ENCODE data around the gene ZNF74.

ZNF74 gene

DNA sequence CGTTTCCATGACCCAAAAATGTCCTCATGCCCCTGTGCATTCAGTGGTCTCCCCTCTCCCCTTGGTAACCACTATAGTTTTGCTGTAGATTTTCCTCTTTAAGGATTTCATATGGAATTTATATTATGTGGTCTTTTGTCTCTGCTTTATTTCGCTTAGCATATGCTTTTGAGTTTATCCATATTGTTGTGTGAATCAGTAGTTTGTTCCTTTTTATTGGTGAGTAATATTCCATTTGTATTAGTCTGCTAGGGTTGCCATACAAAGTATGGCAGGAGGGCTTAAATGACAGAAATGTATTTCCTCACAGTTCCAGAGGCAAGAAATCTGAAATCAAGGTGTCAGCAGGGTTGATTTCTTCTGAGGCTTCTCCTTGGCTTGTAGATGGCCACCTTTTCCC, 3.5 kb downstream of the ZNF74 start:
- TF ChIP-seq POLR2AphosphoS5 (IDR thresholded peaks at IDR 0.05; ENCODE audit: low read depth, low read length) = no peak

DNA sequence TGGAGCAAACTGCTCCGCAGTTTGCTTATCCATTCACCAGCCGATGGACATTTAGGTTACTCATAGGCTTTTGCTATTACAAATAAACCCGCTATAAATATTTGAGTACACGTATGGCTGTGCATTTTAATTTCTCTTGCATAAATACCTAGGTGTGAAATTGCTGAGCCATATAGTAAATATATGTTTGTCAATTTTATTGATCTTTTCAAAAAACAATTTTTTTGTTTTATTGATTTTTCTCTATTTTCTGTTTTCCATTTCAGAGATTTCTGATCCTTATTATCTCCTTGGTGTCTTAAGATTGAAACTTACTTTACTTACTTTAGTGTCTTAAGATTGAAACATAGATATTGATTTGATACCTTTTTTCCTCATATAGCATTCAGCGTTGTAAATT, 4.5 kb downstream of the ZNF74 start:
- TF ChIP-seq SIN3A (IDR thresholded peaks at IDR 0.05; ENCODE audit: borderline replicate concordance, insufficient read depth, low read length) (no peak), POLR2AphosphoS5 (IDR thresholded peaks at IDR 0.05; ENCODE audit: low read depth, low read length) (no peak), FOXP2 (optimal IDR thresholded peaks at IDR 0.05; ENCODE audit: borderline replicate concordance, extremely low read depth, extremely low read length, insufficient read depth) (no peak), TAF1 (IDR thresholded peaks at IDR 0.05; ENCODE audit: borderline replicate concordance, insufficient read depth, low read length) (no peak)
- TF ChIP-seq, protein P1, sequence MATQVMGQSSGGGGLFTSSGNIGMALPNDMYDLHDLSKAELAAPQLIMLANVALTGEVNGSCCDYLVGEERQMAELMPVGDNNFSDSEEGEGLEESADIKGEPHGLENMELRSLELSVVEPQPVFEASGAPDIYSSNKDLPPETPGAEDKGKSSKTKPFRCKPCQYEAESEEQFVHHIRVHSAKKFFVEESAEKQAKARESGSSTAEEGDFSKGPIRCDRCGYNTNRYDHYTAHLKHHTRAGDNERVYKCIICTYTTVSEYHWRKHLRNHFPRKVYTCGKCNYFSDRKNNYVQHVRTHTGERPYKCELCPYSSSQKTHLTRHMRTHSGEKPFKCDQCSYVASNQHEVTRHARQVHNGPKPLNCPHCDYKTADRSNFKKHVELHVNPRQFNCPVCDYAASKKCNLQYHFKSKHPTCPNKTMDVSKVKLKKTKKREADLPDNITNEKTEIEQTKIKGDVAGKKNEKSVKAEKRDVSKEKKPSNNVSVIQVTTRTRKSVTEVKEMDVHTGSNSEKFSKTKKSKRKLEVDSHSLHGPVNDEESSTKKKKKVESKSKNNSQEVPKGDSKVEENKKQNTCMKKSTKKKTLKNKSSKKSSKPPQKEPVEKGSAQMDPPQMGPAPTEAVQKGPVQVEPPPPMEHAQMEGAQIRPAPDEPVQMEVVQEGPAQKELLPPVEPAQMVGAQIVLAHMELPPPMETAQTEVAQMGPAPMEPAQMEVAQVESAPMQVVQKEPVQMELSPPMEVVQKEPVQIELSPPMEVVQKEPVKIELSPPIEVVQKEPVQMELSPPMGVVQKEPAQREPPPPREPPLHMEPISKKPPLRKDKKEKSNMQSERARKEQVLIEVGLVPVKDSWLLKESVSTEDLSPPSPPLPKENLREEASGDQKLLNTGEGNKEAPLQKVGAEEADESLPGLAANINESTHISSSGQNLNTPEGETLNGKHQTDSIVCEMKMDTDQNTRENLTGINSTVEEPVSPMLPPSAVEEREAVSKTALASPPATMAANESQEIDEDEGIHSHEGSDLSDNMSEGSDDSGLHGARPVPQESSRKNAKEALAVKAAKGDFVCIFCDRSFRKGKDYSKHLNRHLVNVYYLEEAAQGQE (IDR thresholded peaks at IDR 0.05; ENCODE audit: insufficient read depth in 1 of 2, low read depth in 2 of 2, low read length in 2 of 2) = no peak

DNA sequence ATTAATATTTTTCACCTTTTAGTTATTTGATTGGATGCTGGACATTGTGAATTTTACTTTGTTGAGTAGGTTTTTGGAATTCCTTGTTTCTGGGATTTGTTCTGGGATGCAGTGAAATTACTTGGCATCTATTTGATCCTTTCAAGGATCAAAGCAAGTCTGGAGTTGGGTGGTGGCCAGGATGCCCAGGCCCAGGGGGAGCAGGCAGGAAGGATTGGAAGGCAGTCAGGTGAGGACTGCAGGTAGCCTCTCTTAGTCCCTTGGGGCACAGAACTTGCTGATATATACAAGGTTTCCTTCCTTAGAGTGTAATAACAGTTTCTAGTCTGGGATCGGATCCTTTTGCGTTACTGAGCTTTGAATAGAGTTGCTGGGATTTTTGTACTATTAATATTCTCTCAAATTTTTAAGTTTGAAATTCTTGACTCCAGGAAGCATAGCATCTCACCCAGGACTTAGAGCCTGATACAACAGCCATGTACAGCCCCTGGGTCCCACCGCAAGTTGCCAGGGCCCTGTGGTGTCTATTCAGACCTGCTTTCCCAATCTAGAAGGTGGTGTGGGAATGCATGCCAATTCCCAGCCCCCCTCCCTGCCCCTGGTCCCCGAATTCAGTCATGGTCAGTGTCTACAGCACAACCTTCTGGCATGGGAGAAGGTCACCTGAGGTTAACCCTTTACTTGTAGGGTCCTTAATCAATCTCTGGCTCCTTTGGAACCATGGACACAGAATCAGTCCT, 6.1 kb downstream of the ZNF74 start:
- TF ChIP-seq, protein P1 (IDR thresholded peaks at IDR 0.05; ENCODE audit: insufficient read depth in 1 of 2, low read depth in 2 of 2, low read length in 2 of 2) = no peak
- no peak for TF ChIP-seq TAF1 (IDR thresholded peaks at IDR 0.05; ENCODE audit: borderline replicate concordance, insufficient read depth, low read length)
- no peak for TF ChIP-seq FOXP2 (optimal IDR thresholded peaks at IDR 0.05; ENCODE audit: borderline replicate concordance, extremely low read depth, extremely low read length, insufficient read depth)
- no peak for TF ChIP-seq SIN3A (IDR thresholded peaks at IDR 0.05; ENCODE audit: borderline replicate concordance, insufficient read depth, low read length)
- TF ChIP-seq POLR2AphosphoS5 (IDR thresholded peaks at IDR 0.05; ENCODE audit: low read depth, low read length) = no peak

DNA sequence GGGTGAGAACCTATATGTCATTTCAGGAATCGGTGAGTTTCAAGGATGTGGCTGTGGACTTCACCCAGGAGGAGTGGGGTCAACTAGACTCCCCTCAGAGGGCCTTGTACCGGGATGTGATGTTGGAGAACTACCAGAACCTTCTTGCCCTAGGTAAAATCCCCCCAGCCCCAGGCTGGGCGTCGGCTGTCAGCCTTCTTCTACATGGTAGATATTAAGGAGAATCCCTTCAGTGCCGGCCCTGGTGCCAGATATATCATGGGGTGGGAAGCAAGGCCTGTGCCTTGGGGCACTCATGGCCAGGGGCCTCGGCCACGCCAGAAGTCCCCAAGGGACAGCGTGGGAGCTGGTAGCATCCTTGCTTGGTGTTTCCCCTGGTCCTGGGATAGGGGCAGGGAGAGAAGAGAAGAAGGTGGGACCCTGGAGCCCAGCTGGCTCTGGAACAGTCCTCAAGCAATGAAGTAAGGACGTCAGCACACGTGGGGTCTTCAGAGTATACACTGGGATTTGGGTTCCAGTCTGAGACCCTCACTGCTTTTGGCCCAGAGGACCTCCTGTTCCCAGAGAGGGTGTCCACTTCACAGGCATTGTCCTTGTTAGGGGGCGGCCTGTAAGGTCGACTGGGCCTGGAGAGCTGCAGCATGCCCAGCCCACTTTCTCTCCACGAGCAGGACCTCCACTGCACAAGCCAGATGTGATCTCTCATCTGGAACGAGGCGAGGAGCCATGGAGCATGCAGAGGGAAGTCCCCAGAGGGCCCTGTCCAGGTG, 6.8 kb downstream of the ZNF74 start:
- TF ChIP-seq TAF1 (IDR thresholded peaks at IDR 0.05; ENCODE audit: borderline replicate concordance, insufficient read depth, low read length) (no peak), SIN3A (IDR thresholded peaks at IDR 0.05; ENCODE audit: borderline replicate concordance, insufficient read depth, low read length) (no peak), FOXP2 (optimal IDR thresholded peaks at IDR 0.05; ENCODE audit: borderline replicate concordance, extremely low read depth, extremely low read length, insufficient read depth) (no peak), POLR2AphosphoS5 (IDR thresholded peaks at IDR 0.05; ENCODE audit: low read depth, low read length) (no peak)
- TF ChIP-seq, protein P1 (IDR thresholded peaks at IDR 0.05; ENCODE audit: insufficient read depth in 1 of 2, low read depth in 2 of 2, low read length in 2 of 2) = no peak

DNA sequence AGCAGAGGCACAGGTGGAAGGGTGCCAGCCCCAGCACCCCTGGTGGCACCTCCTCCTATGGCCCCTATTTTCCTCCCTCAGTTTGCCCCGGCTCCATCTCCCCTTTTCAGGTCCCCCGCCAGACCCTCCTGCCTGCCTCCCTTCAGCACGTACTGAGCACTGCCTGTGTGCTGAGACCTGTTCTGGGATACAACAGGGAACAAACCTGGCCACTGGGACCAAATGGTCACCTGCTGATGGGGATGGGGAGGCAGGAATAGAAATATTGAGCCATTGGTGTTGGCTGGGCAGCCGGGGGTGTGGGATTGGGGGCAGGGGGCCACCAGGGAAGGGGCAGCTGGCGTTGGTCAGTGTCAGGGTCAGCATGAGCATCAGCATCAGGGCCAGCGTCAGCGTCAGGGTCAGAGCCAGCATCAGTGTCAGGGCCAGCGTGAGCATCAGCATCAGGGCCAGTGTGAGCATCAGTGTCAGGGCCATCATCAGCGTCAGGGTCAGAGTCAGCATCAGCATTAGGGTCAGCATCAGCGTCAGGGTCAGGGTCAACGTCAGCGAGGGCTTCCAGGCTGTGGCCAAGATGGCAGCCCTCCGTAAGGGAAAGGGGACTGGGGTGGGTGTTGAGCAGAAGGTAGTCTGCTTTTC, 7.5 kb downstream of the ZNF74 start:
- TF ChIP-seq POLR2AphosphoS5 (IDR thresholded peaks at IDR 0.05; ENCODE audit: low read depth, low read length) = no peak
- TF ChIP-seq, protein P1 (IDR thresholded peaks at IDR 0.05; ENCODE audit: insufficient read depth in 1 of 2, low read depth in 2 of 2, low read length in 2 of 2) = no peak
- TF ChIP-seq FOXP2 (optimal IDR thresholded peaks at IDR 0.05; ENCODE audit: borderline replicate concordance, extremely low read depth, extremely low read length, insufficient read depth) = no peak
- no peak for TF ChIP-seq SIN3A (IDR thresholded peaks at IDR 0.05; ENCODE audit: borderline replicate concordance, insufficient read depth, low read length)
- no peak for TF ChIP-seq TAF1 (IDR thresholded peaks at IDR 0.05; ENCODE audit: borderline replicate concordance, insufficient read depth, low read length)

Data from PFSK-1 (cell line).